DLD1 (cell line): ENCODE data around the gene SF3A1.

Source experiments
- in situ Hi-C: cut with HindIII; loops from 2 replicates; pipeline ENCODE4 v1.10.0; 2017; ENCODE audit warnings: low sequenced_read_pairs

Gene SF3A1

GRCh38 chr22:30386608-30386959, 29.9 kb upstream of the SF3A1 start:
- in situ Hi-C loops = loop anchor here (10.0 kb wide), 2 partner anchors 102 to 232 kb away; partner anchors contain the start of gene CASTOR1

- in situ Hi-C loops = loop anchor here (10.0 kb wide), 2 partner anchors 101 to 231 kb away; partner anchors contain the start of gene CASTOR1
Observed at GRCh38 chr22:30385942-30386341, 29.2 kb upstream of the SF3A1 start.

GRCh38 chr22:30383061-30383460, 26.4 kb upstream of the SF3A1 start:
- in situ Hi-C loops = loop anchor here (10.0 kb wide), 2 partner anchors 98 to 228 kb away; partner anchors contain the start of gene CASTOR1

- in situ Hi-C loops = loop anchor here (10.0 kb wide), 2 partner anchors 98 to 228 kb away; partner anchors contain the start of gene CASTOR1
Observed at GRCh38 chr22:30382340-30382739, 25.6 kb upstream of the SF3A1 start.

- in situ Hi-C loops = loop anchor here (10.0 kb wide), 2 partner anchors 96 to 226 kb away; partner anchors contain the start of gene CASTOR1
Observed at GRCh38 chr22:30381264-30381663, 24.6 kb upstream of the SF3A1 start.

- in situ Hi-C loops = loop anchor here (10.0 kb wide), 2 partner anchors 95 to 225 kb away; partner anchors contain the start of gene CASTOR1
Observed at GRCh38 chr22:30380011-30380410, 23.3 kb upstream of the SF3A1 start.

GRCh38 chr22:30375312-30375849, 18.7 kb upstream of the SF3A1 start:
- in situ Hi-C loops = no loop called here

GRCh38 chr22:30373331-30374325, 16.9 kb upstream of the SF3A1 start:
- in situ Hi-C loops = no loop called here

GRCh38 chr22:30372915-30373314, 16.2 kb upstream of the SF3A1 start:
- in situ Hi-C loops = no loop called here

- in situ Hi-C loops = no loop called here
Observed at GRCh38 chr22:30371981-30372380, 15.3 kb upstream of the SF3A1 start.

GRCh38 chr22:30371321-30371720, 14.6 kb upstream of the SF3A1 start:
- in situ Hi-C loops = no loop called here

- in situ Hi-C loops = no loop called here
Observed at GRCh38 chr22:30370641-30371230, 14.0 kb upstream of the SF3A1 start.

- in situ Hi-C loops = no loop called here
Observed at GRCh38 chr22:30368420-30368819, 11.7 kb upstream of the SF3A1 start.

GRCh38 chr22:30365891-30366290, 9.2 kb upstream of the SF3A1 start:
- in situ Hi-C loops = no loop called here

- in situ Hi-C loops = no loop called here
Observed at GRCh38 chr22:30362651-30363281, 6.1 kb upstream of the SF3A1 start.

- in situ Hi-C loops = no loop called here
Observed at GRCh38 chr22:30361916-30362650, 5.4 kb upstream of the SF3A1 start.

- in situ Hi-C loops = no loop called here
Observed at GRCh38 chr22:30358541-30358940, 1.8 kb upstream of the SF3A1 start.

GRCh38 chr22:30357650-30358215, 1.0 kb upstream of the SF3A1 start:
- in situ Hi-C loops = no loop called here

GRCh38 chr22:30357236-30357570, 509 bp upstream of the SF3A1 start:
- in situ Hi-C loops = no loop called here

GRCh38 chr22:30354644-30355043, 2.0 kb downstream of the SF3A1 start:
- in situ Hi-C loops = no loop called here
